ENCODE measurements around the gene SERPINI1.

- no peak for TF ChIP-seq CTCF (IDR thresholded peaks at IDR 0.05)
- no peak for TF ChIP-seq POLR2A (IDR thresholded peaks at IDR 0.05)
Measured at GRCh38 chr3:167811031-167811430, 75.5 kb downstream of the SERPINI1 start.
